T-helper 2 cell (primary cell): ENCODE results near the gene IL2RA.
"Not testable (repeated sequence)": the region's sequence is repeated elsewhere in the genome, so short reads cannot be mapped to it uniquely, and the experiment has no call there.

Experiments
- DNase-seq, 5 experiments: peaks; one replicate each; pipeline versions ENCODE4 v3.0.0 to v3.0.0-alpha.2; 2012 to 2022

IL2RA gene

GRCh38 chr10:6082496-6083395 lies 20.6 kb upstream of the IL2RA start:
- peak in 1 of 5 experiments; percentile 85 for DNase-seq

GRCh38 chr10:6080417-6080973 lies 18.3 kb upstream of the IL2RA start:
- no peak for DNase-seq

DNA sequence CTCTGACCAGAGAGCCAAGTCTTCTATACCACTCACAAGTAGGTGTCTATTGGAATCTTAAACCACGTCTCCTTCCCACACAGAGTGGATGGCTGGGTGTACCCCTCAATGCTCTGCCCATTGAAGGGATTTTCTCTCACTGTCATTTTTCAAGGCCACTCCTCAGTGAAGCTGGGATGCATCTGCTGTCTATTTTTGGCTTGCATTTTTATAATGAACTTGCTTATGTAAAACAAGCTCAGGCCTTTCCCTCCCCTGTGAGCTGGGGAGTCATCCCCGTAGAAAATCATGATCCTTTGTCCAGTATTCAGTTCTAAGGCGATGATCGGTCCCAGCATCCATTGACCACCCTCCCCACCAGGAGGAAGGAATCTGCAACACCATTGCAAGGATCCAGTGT lies 16.9 kb upstream of the IL2RA start:
- no peak for DNase-seq

- no peak for DNase-seq
Observed at GRCh38 chr10:6077071-6077675, 15.0 kb upstream of the IL2RA start.

GRCh38 chr10:6074489-6075301 lies 12.5 kb upstream of the IL2RA start:
- DNase-seq: peak in 1 of 5 experiments; percentile 69

- DNase-seq: peak in 1 of 5 experiments; percentile 85
Observed at GRCh38 chr10:6072215-6072934, 10.2 kb upstream of the IL2RA start.

GRCh38 chr10:6071181-6072175 lies 9.3 kb upstream of the IL2RA start:
- no peak for DNase-seq

- DNase-seq: peak in 2 of 5 experiments; percentile 54 to 70
Observed at GRCh38 chr10:6070660-6071059, 8.5 kb upstream of the IL2RA start.

DNA sequence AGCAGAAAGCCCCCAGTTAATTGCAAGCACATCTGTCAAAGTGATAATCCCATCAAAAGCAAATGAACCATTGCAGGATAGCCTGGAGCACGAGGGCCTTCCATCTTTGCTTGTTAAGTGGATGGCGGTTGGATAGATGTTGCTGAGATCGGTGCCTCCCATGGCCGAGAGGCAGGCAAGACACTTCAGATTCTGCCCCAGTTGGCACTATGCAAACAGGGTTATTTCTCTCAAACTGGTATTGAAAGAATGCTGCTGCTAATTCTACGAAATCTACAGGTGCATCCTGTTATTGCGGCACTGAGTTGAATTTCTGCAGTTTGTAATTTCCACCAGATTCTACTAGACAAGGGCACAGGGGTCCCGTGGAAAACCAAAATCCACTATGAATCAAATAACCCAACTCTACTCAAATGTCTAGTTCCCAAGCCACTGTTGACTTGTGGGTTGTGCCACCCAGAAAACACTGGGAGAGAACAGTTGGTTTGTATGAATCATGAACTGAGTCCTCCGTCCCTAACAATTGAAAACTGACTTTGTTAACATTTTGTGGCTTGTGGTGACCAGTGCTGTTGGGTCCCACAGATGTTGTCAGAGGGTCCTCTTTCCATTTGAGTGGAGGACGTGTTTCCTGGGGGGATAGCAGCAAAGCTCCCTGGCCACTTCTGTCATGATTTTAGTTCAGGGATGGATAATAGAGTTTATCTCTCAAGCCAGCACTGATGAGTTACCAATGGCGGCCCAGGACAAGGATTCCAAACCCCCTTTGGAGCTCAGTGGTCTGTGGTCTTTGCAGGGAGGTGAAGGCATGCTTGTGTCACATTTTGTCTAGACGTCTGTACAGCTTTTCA lies 7.1 kb upstream of the IL2RA start:
- peak in 1 of 5 experiments; percentile 86 for DNase-seq

GRCh38 chr10:6068422-6068821 lies 6.3 kb upstream of the IL2RA start:
- peak in 2 of 5 experiments; percentile 32 to 80 for DNase-seq

GRCh38 chr10:6068006-6068405 lies 5.8 kb upstream of the IL2RA start:
- no peak for DNase-seq

DNA sequence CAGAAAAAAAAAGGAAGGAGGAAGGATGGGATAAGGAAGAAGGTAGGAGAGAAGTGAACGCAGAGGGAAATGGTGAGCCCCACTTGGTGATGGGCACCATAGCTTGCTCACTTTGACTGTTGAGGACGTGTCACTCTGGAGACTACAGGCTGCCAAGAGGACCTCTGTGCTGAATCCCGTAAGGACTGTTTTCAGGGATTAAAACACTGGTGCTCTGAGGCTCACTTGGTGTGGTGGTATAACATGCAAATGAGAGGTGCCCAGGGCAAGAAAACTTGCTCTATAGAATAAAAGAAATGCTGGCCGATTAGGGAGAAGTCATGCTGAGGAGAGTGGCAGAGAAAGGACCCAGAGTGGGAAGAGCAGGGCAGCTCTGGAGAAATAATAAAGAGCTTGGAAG lies 5.3 kb upstream of the IL2RA start:
- DNase-seq: no peak

DNA sequence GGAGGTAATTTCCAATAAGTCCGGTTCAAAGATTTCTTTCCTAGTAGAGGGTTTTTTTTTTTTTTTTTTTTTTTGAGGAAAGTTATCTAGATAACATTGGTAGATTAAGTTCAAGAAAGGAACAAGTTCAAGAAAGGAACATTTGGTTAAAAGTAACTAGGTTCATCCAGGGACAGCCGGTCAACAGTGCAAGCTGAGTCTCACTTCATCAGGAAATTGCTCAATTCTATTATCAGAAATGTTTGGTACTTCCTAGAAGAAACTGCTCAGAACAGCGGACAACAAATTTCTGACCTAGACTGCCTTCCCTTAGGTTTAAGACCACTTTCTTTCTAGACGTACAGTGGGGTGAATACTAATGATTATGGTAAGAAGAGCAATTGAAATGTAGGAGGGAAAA lies 3.7 kb upstream of the IL2RA start:
- DNase-seq: no peak

GRCh38 chr10:6065406-6065805 lies 3.2 kb upstream of the IL2RA start:
- DNase-seq: no peak

GRCh38 chr10:6064726-6065125 lies 2.6 kb upstream of the IL2RA start:
- DNase-seq: not testable (repeated sequence)

DNA sequence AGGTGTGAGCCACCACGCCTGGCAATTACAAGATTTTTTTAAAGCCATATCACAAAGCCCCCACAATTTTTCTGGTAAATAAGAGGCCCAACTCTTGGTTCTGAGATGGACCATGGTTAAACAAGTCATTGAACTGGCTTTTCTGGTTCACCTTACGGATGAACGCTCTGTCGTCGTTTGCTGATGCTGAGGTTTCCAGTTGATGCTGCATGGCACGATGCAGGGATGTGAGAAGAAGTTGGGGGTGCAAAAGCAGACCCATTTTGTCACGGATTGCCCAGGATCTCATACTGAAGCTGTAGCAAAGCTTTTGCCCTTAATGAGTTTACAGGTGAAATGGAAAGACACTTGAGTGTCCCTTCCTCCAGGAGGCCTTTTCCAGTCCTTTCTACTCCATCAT lies 2.0 kb upstream of the IL2RA start:
- DNase-seq: no peak

DNA sequence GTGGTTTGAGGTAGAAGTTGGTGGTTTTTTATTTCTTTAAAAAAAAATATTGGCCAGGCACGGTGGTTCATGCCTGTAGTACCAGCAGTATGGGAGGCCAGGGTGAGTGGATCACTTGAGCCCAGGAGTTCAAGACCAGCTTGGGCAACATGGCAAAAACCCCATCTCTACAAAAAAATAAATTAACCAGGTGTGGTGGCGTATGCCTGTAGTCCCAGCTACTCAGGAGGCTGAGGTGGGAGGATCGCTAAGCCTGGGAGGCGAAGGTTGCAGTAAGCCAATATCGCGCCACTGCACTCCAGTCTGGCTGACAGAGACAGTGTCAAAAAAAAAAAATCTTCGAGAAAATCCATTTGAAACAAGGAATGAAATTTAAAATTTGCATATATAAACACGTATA lies 1.1 kb downstream of the IL2RA start:
- DNase-seq: peak in 1 of 5 experiments; percentile 56

- DNase-seq: no peak
Observed at GRCh38 chr10:6059506-6059905, 2.7 kb downstream of the IL2RA start.

DNA sequence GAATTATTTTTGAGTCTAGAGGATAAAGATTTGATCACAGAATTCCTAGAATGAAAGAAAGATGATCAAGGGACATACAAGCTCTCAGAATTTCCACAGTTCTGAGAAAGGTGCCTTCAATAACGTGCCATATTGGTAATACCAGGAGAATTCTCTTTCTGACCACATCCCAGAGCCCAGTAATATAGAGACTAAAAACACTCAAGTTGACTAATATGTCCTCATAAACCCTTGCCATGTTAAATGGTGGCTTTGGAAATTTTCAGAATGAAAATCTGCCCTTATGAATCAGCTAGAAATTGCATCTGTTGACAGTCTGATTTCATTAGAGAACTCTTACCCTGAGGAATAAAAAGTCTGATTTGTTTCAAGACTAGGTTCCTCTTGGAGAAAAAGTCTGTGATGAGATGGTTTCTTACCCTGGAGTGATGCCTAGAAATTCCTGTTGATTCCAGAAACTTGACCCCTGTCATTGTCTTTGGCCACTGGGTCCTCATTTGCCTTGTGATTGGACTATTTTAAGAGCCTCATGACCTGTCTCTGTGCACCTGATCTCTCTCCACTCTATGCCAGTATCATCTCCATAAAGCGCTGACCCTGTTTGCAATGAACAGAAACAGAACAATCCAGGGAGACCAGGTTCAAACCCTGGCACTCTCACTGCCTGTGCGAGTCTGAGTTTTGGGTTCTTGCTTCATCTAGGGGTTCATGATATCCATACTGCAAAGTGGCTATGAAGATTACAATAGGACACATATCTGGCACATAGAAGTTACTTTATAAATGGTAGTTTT lies 3.3 kb downstream of the IL2RA start:
- peak in 1 of 5 experiments; percentile 76 for DNase-seq
